ENCODE measurements around the gene SCGB1D1. TPM values are rescaled to one million over a fixed set of nuclear protein-coding genes. Genes with fewer than 3 reads are reported as not detected.

The SCGB1D1 gene
- total RNA-seq, 1 donor from 2014 or later: not detected

GRCh38 chr11:62147545-62147944 lies 42.5 kb upstream of the SCGB1D1 start:
- Mint-ChIP-seq H3K9me3 (ENCODE audit: unreplicated experiment) (no peaks in the 10 kb centered on the region), H3K4me3 (ENCODE audit: unreplicated experiment) (peak overlapping the region; percentile 40), H3K4me1 (ENCODE audit: unreplicated experiment) (peaks cover 1% of the 10 kb centered on the region), H3K27me3 (ENCODE audit: unreplicated experiment) (peaks cover 3% of the 10 kb centered on the region), H3K27ac (ENCODE audit: unreplicated experiment) (no peak overlapping the region), H3K36me3 (ENCODE audit: low read depth, unreplicated experiment) (peaks cover 38% of the 10 kb centered on the region)
- no peak for DNase-seq (ENCODE audit: low spot score)
- TF ChIP-seq, protein P1, sequence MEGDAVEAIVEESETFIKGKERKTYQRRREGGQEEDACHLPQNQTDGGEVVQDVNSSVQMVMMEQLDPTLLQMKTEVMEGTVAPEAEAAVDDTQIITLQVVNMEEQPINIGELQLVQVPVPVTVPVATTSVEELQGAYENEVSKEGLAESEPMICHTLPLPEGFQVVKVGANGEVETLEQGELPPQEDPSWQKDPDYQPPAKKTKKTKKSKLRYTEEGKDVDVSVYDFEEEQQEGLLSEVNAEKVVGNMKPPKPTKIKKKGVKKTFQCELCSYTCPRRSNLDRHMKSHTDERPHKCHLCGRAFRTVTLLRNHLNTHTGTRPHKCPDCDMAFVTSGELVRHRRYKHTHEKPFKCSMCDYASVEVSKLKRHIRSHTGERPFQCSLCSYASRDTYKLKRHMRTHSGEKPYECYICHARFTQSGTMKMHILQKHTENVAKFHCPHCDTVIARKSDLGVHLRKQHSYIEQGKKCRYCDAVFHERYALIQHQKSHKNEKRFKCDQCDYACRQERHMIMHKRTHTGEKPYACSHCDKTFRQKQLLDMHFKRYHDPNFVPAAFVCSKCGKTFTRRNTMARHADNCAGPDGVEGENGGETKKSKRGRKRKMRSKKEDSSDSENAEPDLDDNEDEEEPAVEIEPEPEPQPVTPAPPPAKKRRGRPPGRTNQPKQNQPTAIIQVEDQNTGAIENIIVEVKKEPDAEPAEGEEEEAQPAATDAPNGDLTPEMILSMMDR (IDR thresholded peaks at IDR 0.05; ENCODE audit: unreplicated experiment): no peak

- H3K4me3 Mint-ChIP-seq (ENCODE audit: unreplicated experiment): no peak overlapping the region
- TF ChIP-seq, protein P1 (IDR thresholded peaks at IDR 0.05; ENCODE audit: unreplicated experiment): no peak
- peaks cover 3% of the 10 kb centered on the region for H3K27me3 Mint-ChIP-seq (ENCODE audit: unreplicated experiment)
- peaks cover 6% of the 10 kb centered on the region for H3K4me1 Mint-ChIP-seq (ENCODE audit: unreplicated experiment)
- DNase-seq (ENCODE audit: low spot score): no peak
- H3K27ac Mint-ChIP-seq (ENCODE audit: unreplicated experiment): no peak overlapping the region
- H3K9me3 Mint-ChIP-seq (ENCODE audit: unreplicated experiment): no peaks in the 10 kb centered on the region
- peaks cover 38% of the 10 kb centered on the region for H3K36me3 Mint-ChIP-seq (ENCODE audit: low read depth, unreplicated experiment)
These were observed 41.6 kb upstream of the SCGB1D1 start for GRCh38 chr11:62148271-62148980.

DNA sequence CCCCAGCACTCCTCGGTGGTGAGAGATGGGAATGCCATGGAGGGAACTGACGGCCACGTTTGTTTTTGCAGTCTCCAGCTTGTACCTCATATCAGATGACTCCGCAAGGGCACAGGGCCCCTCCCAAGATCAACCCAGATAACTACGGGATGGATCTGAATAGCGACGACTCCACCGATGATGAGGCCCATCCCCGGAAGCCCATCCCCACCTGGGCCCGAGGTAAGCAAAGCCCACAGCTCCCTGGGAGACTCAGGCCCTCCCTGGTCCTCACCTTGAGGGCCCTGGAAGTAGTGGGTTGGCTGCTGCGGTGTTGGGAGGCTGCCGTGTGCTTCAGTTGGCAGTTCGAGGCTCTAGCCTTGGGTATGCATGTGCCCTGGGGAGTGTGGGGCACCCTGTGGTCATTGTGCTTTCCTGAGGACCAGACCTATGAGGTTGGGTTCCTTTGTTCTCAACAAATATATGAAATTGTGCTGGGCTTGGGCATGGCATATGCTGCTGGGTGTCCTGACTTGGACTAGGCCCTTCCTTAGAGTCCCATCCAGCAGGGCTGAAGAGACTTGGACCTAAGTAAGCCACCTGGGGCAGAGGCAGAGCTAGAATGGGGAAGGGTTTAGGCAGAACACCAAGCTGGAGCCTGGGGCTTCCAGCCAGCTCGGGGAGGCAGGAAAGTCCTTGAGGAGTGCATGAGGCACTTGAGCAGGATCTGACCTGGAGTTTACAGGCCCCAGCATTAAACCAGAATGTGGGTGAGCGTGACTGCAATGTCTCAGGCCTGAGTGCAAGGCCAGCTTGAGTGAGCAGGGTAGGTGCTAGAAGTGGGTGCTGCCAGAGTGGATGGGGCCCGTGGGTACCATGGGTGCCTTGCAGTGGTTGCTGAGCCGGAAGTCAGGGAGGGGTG lies 39.8 kb upstream of the SCGB1D1 start:
- Mint-ChIP-seq H3K4me3 (ENCODE audit: unreplicated experiment) (peak overlapping the region; percentile 34), H3K27me3 (ENCODE audit: unreplicated experiment) (peaks cover 3% of the 10 kb centered on the region), H3K4me1 (ENCODE audit: unreplicated experiment) (peaks cover 6% of the 10 kb centered on the region), H3K27ac (ENCODE audit: unreplicated experiment) (no peak overlapping the region), H3K36me3 (ENCODE audit: low read depth, unreplicated experiment) (peaks cover 38% of the 10 kb centered on the region), H3K9me3 (ENCODE audit: unreplicated experiment) (no peaks in the 10 kb centered on the region)
- DNase-seq (ENCODE audit: low spot score): no peak
- TF ChIP-seq, protein P1 (IDR thresholded peaks at IDR 0.05; ENCODE audit: unreplicated experiment): no peak

DNA sequence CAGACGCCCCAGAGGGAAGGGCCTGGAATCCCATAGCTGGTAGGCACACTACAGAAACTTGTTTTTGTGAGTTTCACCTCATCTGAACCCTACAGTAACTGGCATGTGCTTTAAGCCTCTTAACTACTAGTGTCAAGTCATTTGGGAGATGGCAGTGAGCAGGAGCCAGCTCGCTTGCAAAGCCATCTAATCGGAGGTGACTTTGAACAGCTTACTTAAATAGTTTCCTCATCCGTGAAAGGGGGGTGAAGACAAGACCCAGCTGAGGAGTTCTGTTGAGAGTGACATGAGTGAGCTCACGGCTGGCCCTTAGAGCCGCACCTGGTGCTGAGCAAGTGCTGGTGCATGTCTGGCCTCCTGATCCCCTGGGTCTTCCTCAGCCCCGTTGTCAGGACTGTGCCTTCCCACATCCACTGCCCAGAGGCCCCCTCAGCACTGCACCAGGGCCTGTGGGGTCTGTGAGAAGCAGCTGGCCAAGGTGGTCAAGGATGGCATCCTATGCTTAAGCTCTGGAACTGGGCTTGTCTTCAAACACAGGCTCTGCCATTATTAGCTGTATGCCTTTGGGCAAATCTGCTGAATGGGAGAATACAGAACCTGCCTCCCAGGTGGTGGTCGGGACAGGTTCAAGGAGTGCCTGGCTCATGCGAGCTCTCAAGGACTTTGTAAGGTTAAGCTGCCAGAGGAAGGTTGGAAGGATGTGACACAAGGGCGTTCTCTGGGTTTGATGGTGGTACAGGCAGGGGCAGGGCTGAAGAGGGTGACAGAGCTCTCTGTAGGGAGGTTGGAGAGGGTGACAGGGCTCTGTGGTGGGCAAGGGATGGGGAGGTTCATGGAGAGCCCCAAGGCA lies 38.9 kb upstream of the SCGB1D1 start:
- H3K27ac Mint-ChIP-seq (ENCODE audit: unreplicated experiment): no peak overlapping the region

More for the DNA sequence above, 38.9 kb upstream of the SCGB1D1 start:
- H3K9me3 Mint-ChIP-seq (ENCODE audit: unreplicated experiment): no peaks in the 10 kb centered on the region
- no peak for DNase-seq (ENCODE audit: low spot score)
- H3K4me3 Mint-ChIP-seq (ENCODE audit: unreplicated experiment): no peak overlapping the region
- TF ChIP-seq, protein P1 (IDR thresholded peaks at IDR 0.05; ENCODE audit: unreplicated experiment): no peak
- H3K27me3 Mint-ChIP-seq (ENCODE audit: unreplicated experiment): peaks cover 2% of the 10 kb centered on the region
- H3K36me3 Mint-ChIP-seq (ENCODE audit: low read depth, unreplicated experiment): peaks cover 34% of the 10 kb centered on the region
- H3K4me1 Mint-ChIP-seq (ENCODE audit: unreplicated experiment): peaks cover 6% of the 10 kb centered on the region
